ENCODE data around the gene IFNAR2.
"Not testable (repeated sequence)": the region's sequence is repeated elsewhere in the genome, so short reads cannot be mapped to it uniquely, and the experiment has no call there.

Gene IFNAR2

GRCh38 chr21:33241846-33242245 is 12.1 kb downstream of the IFNAR2 start:
- DNase-seq (ENCODE audit: extremely low read depth in 1 of 2, low read depth in 1 of 2): no peak

GRCh38 chr21:33242846-33243245 is 13.1 kb downstream of the IFNAR2 start:
- not testable (repeated sequence) for DNase-seq (ENCODE audit: extremely low read depth in 1 of 2, low read depth in 1 of 2)

- no peak for DNase-seq (ENCODE audit: extremely low read depth in 1 of 2, low read depth in 1 of 2)
Measured at GRCh38 chr21:33244082-33244778, 14.5 kb downstream of the IFNAR2 start.

GRCh38 chr21:33244779-33245105 is 15.0 kb downstream of the IFNAR2 start:
- no peak for DNase-seq (ENCODE audit: extremely low read depth in 1 of 2, low read depth in 1 of 2)

- no peak for DNase-seq (ENCODE audit: extremely low read depth in 1 of 2, low read depth in 1 of 2)
Measured at GRCh38 chr21:33245289-33245918, 15.7 kb downstream of the IFNAR2 start.

GRCh38 chr21:33246506-33246905 is 16.8 kb downstream of the IFNAR2 start:
- no peak for DNase-seq (ENCODE audit: extremely low read depth in 1 of 2, low read depth in 1 of 2)

GRCh38 chr21:33246963-33247362 is 17.2 kb downstream of the IFNAR2 start:
- no peak for DNase-seq (ENCODE audit: extremely low read depth in 1 of 2, low read depth in 1 of 2)

GRCh38 chr21:33247599-33247998 is 17.9 kb downstream of the IFNAR2 start:
- no peak for DNase-seq (ENCODE audit: extremely low read depth in 1 of 2, low read depth in 1 of 2)

GRCh38 chr21:33249331-33250002 is 19.7 kb downstream of the IFNAR2 start:
- no peak for DNase-seq (ENCODE audit: extremely low read depth in 1 of 2, low read depth in 1 of 2)

- no peak for DNase-seq (ENCODE audit: extremely low read depth in 1 of 2, low read depth in 1 of 2)
Measured at GRCh38 chr21:33251119-33251518, 21.4 kb downstream of the IFNAR2 start.

- DNase-seq (ENCODE audit: extremely low read depth in 1 of 2, low read depth in 1 of 2): not testable (repeated sequence)
Measured at GRCh38 chr21:33253382-33253781, 23.6 kb downstream of the IFNAR2 start.

- DNase-seq (ENCODE audit: extremely low read depth in 1 of 2, low read depth in 1 of 2): no peak
Measured at GRCh38 chr21:33254766-33255165, 25.0 kb downstream of the IFNAR2 start.

- no peak for DNase-seq (ENCODE audit: extremely low read depth in 1 of 2, low read depth in 1 of 2)
Measured at GRCh38 chr21:33255404-33255803, 25.7 kb downstream of the IFNAR2 start.

GRCh38 chr21:33256019-33256418 is 26.3 kb downstream of the IFNAR2 start:
- no peak for DNase-seq (ENCODE audit: extremely low read depth in 1 of 2, low read depth in 1 of 2)

- no peak for DNase-seq (ENCODE audit: extremely low read depth in 1 of 2, low read depth in 1 of 2)
Measured at GRCh38 chr21:33257094-33257803, 27.5 kb downstream of the IFNAR2 start.

- no peak for DNase-seq (ENCODE audit: extremely low read depth in 1 of 2, low read depth in 1 of 2)
Measured at GRCh38 chr21:33258475-33258874, 28.7 kb downstream of the IFNAR2 start.

- no peak for DNase-seq (ENCODE audit: extremely low read depth in 1 of 2, low read depth in 1 of 2)
Measured at GRCh38 chr21:33259428-33259827, 29.7 kb downstream of the IFNAR2 start.

- DNase-seq (ENCODE audit: extremely low read depth in 1 of 2, low read depth in 1 of 2): no peak
Measured at GRCh38 chr21:33259995-33260394, 30.3 kb downstream of the IFNAR2 start.

- DNase-seq (ENCODE audit: extremely low read depth in 1 of 2, low read depth in 1 of 2): no peak
Measured at GRCh38 chr21:33261635-33262034, 31.9 kb downstream of the IFNAR2 start.

- no peak for DNase-seq (ENCODE audit: extremely low read depth in 1 of 2, low read depth in 1 of 2)
Measured at GRCh38 chr21:33262921-33263320, 33.2 kb downstream of the IFNAR2 start.

GRCh38 chr21:33264561-33264960 is 34.8 kb downstream of the IFNAR2 start:
- no peak for DNase-seq (ENCODE audit: extremely low read depth in 1 of 2, low read depth in 1 of 2)

- no peak for DNase-seq (ENCODE audit: extremely low read depth in 1 of 2, low read depth in 1 of 2)
Measured at GRCh38 chr21:33265664-33266049, 35.9 kb downstream of the IFNAR2 start.
